Neuronal stem cell (in vitro differentiated cells): ENCODE data around the gene FIGN.

Experiments
- DNase-seq: peaks from one replicate; pipeline ENCODE4 v3.0.0-alpha.2; 2013; ENCODE audit warnings: low spot score
- H2AFZ ChIP-seq: one replicate; pipeline ENCODE4 v1.6.1; 2013; ENCODE audit warnings: mild to moderate bottlenecking, low read length, inconsistent platforms
- H2AK5ac ChIP-seq: 2 replicates; pipeline ENCODE4 v1.6.1; 2013; ENCODE audit warnings: low read depth, mild to moderate bottlenecking, inconsistent platforms, low read length, moderate library complexity, mixed read lengths
- H2BK120ac ChIP-seq: 2 replicates; pipeline ENCODE4 v1.6.1; 2013; ENCODE audit warnings: low read depth, mild to moderate bottlenecking, inconsistent platforms, low read length, moderate library complexity, mixed read lengths
- H2BK12ac ChIP-seq: one replicate; pipeline ENCODE4 v1.6.1; 2013; ENCODE audit warnings: low read length, inconsistent platforms
- H2BK15ac ChIP-seq: 2 replicates; pipeline ENCODE4 v1.6.1; 2013; ENCODE audit warnings: mild to moderate bottlenecking, low read length, inconsistent platforms, mixed read lengths
- H2BK5ac ChIP-seq: one replicate; pipeline ENCODE4 v1.6.1; 2013; ENCODE audit warnings: inconsistent platforms, mild to moderate bottlenecking, low read length, moderate library complexity
- H3K14ac ChIP-seq: one replicate; pipeline ENCODE4 v1.6.1; 2013; ENCODE audit warnings: low read length, inconsistent platforms
- H3K18ac ChIP-seq: 2 replicates; pipeline ENCODE4 v1.6.1; 2013; ENCODE audit warnings: low read length, inconsistent platforms
- H3K23ac ChIP-seq: 2 replicates; pipeline ENCODE4 v1.6.1; 2013; ENCODE audit warnings: low read depth, mild to moderate bottlenecking, mixed read lengths, low read length, inconsistent platforms; ENCODE audit not compliant: poor library complexity
- H3K27ac ChIP-seq: replicated peaks from 3 replicates; pipeline ENCODE4 v1.5.1; 2013; ENCODE audit warnings: low read length, inconsistent platforms
- H3K27me3 ChIP-seq, 3 experiments: 2 replicates each; pipeline ENCODE4 v1.6.1; 2013; ENCODE audit warnings: low read length in 3 of 3, mild to moderate bottlenecking in 2 of 3, inconsistent platforms in 1 of 3, low read depth in 1 of 3, mixed read lengths in 1 of 3, moderate library complexity in 1 of 3; ENCODE audit not compliant: control insufficient read depth in 3 of 3, insufficient read depth in 3 of 3
- H3K36me3 ChIP-seq, 2 donors: replicated peaks in 1 of 2; 2 replicates each; pipeline ENCODE4 v1.6.1; 2013; ENCODE audit warnings: low read length in 2 of 2; ENCODE audit not compliant: control insufficient read depth in 2 of 2, insufficient read depth in 2 of 2
- H3K4ac ChIP-seq: 2 replicates; pipeline ENCODE4 v1.6.1; 2013; ENCODE audit warnings: inconsistent platforms, mild to moderate bottlenecking, low read length, moderate library complexity
- H3K4me1 ChIP-seq, 2 donors: 1 replicate in 1 of 2; 2 replicates in 1 of 2; pipeline ENCODE4 v1.6.1; 2013; ENCODE audit warnings: low read length in 2 of 2, low read depth in 1 of 2; ENCODE audit not compliant: control insufficient read depth in 2 of 2, insufficient read depth in 1 of 2
- H3K4me2 ChIP-seq: one replicate; pipeline ENCODE4 v1.6.1; 2013; ENCODE audit warnings: mild to moderate bottlenecking, low read length, inconsistent platforms; ENCODE audit not compliant: insufficient read depth, poor library complexity, severe bottlenecking
- H3K4me3 ChIP-seq, 2 donors: 2 replicates each; pipeline ENCODE4 v1.5.1; 2013; ENCODE audit warnings: low read length in 2 of 2, mild to moderate bottlenecking in 2 of 2, inconsistent platforms in 1 of 2, moderate library complexity in 1 of 2
- H3K79me1 ChIP-seq: one replicate; pipeline ENCODE4 v1.6.1; 2013; ENCODE audit warnings: low read depth, mild to moderate bottlenecking, inconsistent platforms, low read length, moderate library complexity
- H3K9ac ChIP-seq: one replicate; pipeline ENCODE4 v1.6.1; 2013; ENCODE audit warnings: mild to moderate bottlenecking, low read depth, low read length, inconsistent platforms; ENCODE audit not compliant: poor library complexity
- H3K9me3 ChIP-seq, 2 donors: replicated peaks in 1 of 2; 2 replicates each; pipeline versions ENCODE3 to v1.6.1; 2013; ENCODE audit warnings: low read length in 2 of 2, mild to moderate bottlenecking in 2 of 2, inconsistent platforms in 1 of 2, low read depth in 1 of 2, mixed read lengths in 1 of 2, moderate library complexity in 1 of 2; ENCODE audit not compliant: control insufficient read depth in 2 of 2, insufficient read depth in 1 of 2
- H4K8ac ChIP-seq: one replicate; pipeline ENCODE4 v1.6.1; 2013; ENCODE audit warnings: low read depth, mild to moderate bottlenecking, inconsistent platforms, low read length, moderate library complexity
- H4K91ac ChIP-seq: one replicate; pipeline ENCODE4 v1.6.1; 2013; ENCODE audit warnings: low read length, low read depth, mild to moderate bottlenecking, inconsistent platforms; ENCODE audit not compliant: poor library complexity
- WGBS, 2 donors: extraction: QIAGEN DNeasy Blood & Tissue Kit; methylation state at CpG; one replicate each; pipeline ENCODE4 v1.1.7; 2013; ENCODE audit warnings: missing lambda C conversion rate in 2 of 2, mixed read lengths in 1 of 2; ENCODE audit not compliant: insufficient read length in 2 of 2, insufficient replicate concordance in 1 of 2; ENCODE audit errors: extremely low coverage in 2 of 2; 5-methylcytosine and 5-hydroxymethylcytosine counted together

FIGN gene

GRCh38 chr2:163600801-163601200, 135.0 kb downstream of the FIGN start:
- H3K27me3 ChIP-seq = no peaks in the 10 kb centered on the region
- DNase-seq = no peak
- peaks cover 5 to 71% of the 10 kb centered on the region in 2 donors for H3K4me1 ChIP-seq
- H3K9me3 ChIP-seq = no peaks in the 10 kb centered on the region
- H2BK5ac ChIP-seq = no peak overlapping the region
- H3K36me3 ChIP-seq = no peaks in the 10 kb centered on the region
- no peak overlapping the region for H4K91ac ChIP-seq
- H3K27ac ChIP-seq = no peak overlapping the region
- H2AFZ ChIP-seq = no peak overlapping the region
- H3K4ac ChIP-seq = no peak overlapping the region
- no peak overlapping the region for H2BK15ac ChIP-seq
- no peak overlapping the region for H2BK12ac ChIP-seq
- no peak overlapping the region for H4K8ac ChIP-seq
- no peak overlapping the region for H2AK5ac ChIP-seq
- no peak overlapping the region for H3K9ac ChIP-seq
- no peak overlapping the region for H2BK120ac ChIP-seq
- H3K18ac ChIP-seq = no peak overlapping the region
- WGBS, 2 donors = no CpG with 5 or more reads among the region's 3 CpGs
- H3K4me3 ChIP-seq = no peak overlapping the region
- H3K14ac ChIP-seq = no peak overlapping the region
- H3K4me2 ChIP-seq = no peak overlapping the region
- no peak overlapping the region for H3K23ac ChIP-seq
- H3K79me1 ChIP-seq = no peaks in the 10 kb centered on the region

DNA sequence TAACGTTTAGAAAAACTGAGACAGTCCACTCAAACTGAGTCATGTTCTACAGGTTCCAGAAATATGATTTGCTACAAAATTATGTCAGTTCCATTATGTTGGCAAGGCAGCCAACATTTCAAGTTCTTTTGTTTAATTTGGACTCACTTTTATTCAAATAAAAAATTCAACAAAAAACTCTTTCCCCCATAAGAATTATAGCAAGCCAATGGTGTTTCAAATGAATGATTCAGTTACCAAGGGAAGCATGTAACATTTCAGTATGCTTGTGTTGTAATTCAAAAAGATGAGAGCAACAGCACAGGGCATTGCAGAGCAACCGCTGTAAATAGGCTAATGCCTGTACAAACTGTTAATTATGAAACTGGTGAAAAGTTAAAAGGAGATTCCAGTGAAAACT, 140.8 kb downstream of the FIGN start:
- no peak overlapping the region for H2BK5ac ChIP-seq
- H3K79me1 ChIP-seq = no peaks in the 10 kb centered on the region
- no peak overlapping the region for H4K91ac ChIP-seq
- no peak overlapping the region for H2BK12ac ChIP-seq
- peaks cover 8 to 44% of the 10 kb centered on the region in 2 donors for H3K4me1 ChIP-seq
- no peak for DNase-seq
- H3K36me3 ChIP-seq = no peaks in the 10 kb centered on the region
- H3K9me3 ChIP-seq = no peaks in the 10 kb centered on the region
- H2BK120ac ChIP-seq = no peak overlapping the region
- no peak overlapping the region for H3K27ac ChIP-seq
- no peak overlapping the region for H3K18ac ChIP-seq
- no peak overlapping the region for H2AK5ac ChIP-seq
- H3K23ac ChIP-seq = no peak overlapping the region
- H3K14ac ChIP-seq = no peak overlapping the region
- no CpG with 5 or more reads among the region's 2 CpGs for whole genome bisulfite sequencing, 2 donors
- no peak overlapping the region for H4K8ac ChIP-seq
- H3K9ac ChIP-seq = no peak overlapping the region
- peak overlapping the region; percentile 82 for H2AFZ ChIP-seq
- no peaks in the 10 kb centered on the region for H3K27me3 ChIP-seq
- H3K4me3 ChIP-seq = no peak overlapping the region
- no peak overlapping the region for H3K4ac ChIP-seq
- H3K4me2 ChIP-seq = no peak overlapping the region
- H2BK15ac ChIP-seq = no peak overlapping the region

DNA sequence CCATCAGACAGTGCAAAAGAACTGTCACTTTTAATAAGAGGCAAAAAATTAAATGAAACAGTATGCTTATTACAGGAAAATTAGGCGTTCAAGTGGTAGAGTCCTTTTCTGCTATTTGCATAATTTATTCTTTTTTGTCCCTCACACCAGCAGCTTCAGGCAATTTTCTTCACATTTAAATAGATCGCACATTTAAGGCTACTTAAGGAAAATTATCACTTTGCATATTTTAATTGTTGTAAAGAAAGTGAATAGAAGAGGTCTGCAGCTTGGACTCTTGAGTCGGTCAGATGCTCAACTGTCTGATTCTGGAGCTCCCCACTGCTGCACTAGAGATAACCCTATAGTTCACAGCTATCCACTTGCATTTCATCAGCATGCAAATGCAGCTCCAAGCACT, 141.3 kb downstream of the FIGN start:
- Histone ChIP-seq H2BK12ac (no peak overlapping the region), H3K27me3 (no peaks in the 10 kb centered on the region), H3K9ac (no peak overlapping the region), H3K36me3 (no peaks in the 10 kb centered on the region), H3K23ac (no peak overlapping the region), H3K79me1 (no peaks in the 10 kb centered on the region), H2AFZ (peak overlapping the region; percentile 82), H2BK120ac (no peak overlapping the region), H3K27ac (no peak overlapping the region), H3K9me3 (no peaks in the 10 kb centered on the region), H3K4ac (no peak overlapping the region), H2BK15ac (no peak overlapping the region), H3K4me3 (peak overlapping the region in 1 of 2 donors; percentile 13), H3K4me2 (no peak overlapping the region), H2BK5ac (no peak overlapping the region), H4K91ac (no peak overlapping the region), H4K8ac (no peak overlapping the region), H2AK5ac (no peak overlapping the region), H3K18ac (no peak overlapping the region), H3K4me1 (peaks cover 6 to 39% of the 10 kb centered on the region in 2 donors), H3K14ac (no peak overlapping the region)
- WGBS, 2 donors = no CpG with 5 or more reads among the region's 3 CpGs
- no peak for DNase-seq

GRCh38 chr2:163593982-163594381, 141.8 kb downstream of the FIGN start:
- peak overlapping the region; percentile 82 for H2AFZ ChIP-seq
- H3K4ac ChIP-seq = no peak overlapping the region
- H3K9ac ChIP-seq = no peak overlapping the region
- H3K27ac ChIP-seq = peak overlapping the region; percentile 56
- no peak for DNase-seq
- H2AK5ac ChIP-seq = no peak overlapping the region
- H3K18ac ChIP-seq = no peak overlapping the region
- no peak overlapping the region for H2BK5ac ChIP-seq
- no peak overlapping the region for H3K23ac ChIP-seq
- no peaks in the 10 kb centered on the region for H3K36me3 ChIP-seq
- H3K14ac ChIP-seq = no peak overlapping the region
- H3K4me3 ChIP-seq = peak overlapping the region in 1 of 2 donors; percentile 13
- H2BK15ac ChIP-seq = no peak overlapping the region
- peaks cover 6 to 34% of the 10 kb centered on the region in 2 donors for H3K4me1 ChIP-seq
- no peak overlapping the region for H2BK120ac ChIP-seq
- no peak overlapping the region for H4K8ac ChIP-seq
- H3K27me3 ChIP-seq = no peaks in the 10 kb centered on the region
- H4K91ac ChIP-seq = no peak overlapping the region
- H3K4me2 ChIP-seq = no peak overlapping the region
- no peaks in the 10 kb centered on the region for H3K9me3 ChIP-seq
- no CpG with 5 or more reads among the region's 6 CpGs for whole genome bisulfite sequencing, 2 donors
- no peaks in the 10 kb centered on the region for H3K79me1 ChIP-seq
- no peak overlapping the region for H2BK12ac ChIP-seq
